ENCODE results near the gene FLT1. TPM values are rescaled to one million over a fixed set of nuclear protein-coding genes. Genes with fewer than 3 reads are reported as not detected.

Gene FLT1
- total and polyA plus RNA-seq, 2 of the 13 experiments (the other 11 are each of a cell fraction or from before 2014, with no cell fraction given): 0.02 TPM; not detected in 1

DNA sequence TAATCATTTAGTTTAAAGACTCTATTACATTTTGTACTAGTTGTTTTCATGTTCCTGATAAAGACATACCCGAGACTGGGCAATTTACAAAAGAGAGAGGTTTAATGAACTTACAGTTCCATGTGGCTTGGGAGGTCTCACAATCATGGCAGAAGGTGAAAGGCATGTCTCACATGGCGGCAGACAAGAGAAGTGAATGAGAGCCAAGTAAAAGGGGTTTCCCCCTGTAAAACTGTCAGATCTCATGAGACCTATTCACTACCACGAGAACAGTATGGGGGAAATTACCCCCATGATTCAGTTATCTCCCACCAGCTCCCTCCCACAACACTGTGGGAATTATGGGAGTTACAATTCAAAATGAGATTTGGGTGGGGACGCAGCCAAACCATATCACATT lies 227.4 kb downstream of the FLT1 start:
- no peaks in the 10 kb centered on the region for H4K20me1 ChIP-seq (ENCODE audit: insufficient read depth, low read length)
- H3K27ac ChIP-seq (ENCODE audit: extremely low read length, insufficient read depth, low read length): no peak overlapping the region
- no peaks in the 10 kb centered on the region for H3K4me1 ChIP-seq (ENCODE audit: insufficient read depth, low read length)
- no peak overlapping the region for H3K4me3 ChIP-seq (replicated peaks in 1 of 3; ENCODE audit: insufficient read depth in 1 of 3, low read depth in 2 of 3, low read length in 3 of 3)
- DNase-seq (ENCODE audit: low spot score) (no peak), FAIRE-seq (no peak), ATAC-seq (no peak)
- ChIA-PET CTCF (ENCODE audit: low intra/inter-chr PET ratio, low total read pairs) (no interaction called here), POLR2A (no interaction called here)
- H2AFZ ChIP-seq (ENCODE audit: low read length): no peak overlapping the region
- peaks cover 2 to 32% of the 10 kb centered on the region in 2 experiments; a peak in 3 of 5 replicates for H3K36me3 ChIP-seq (replicated peaks in 1 of 2; ENCODE audit: control insufficient read depth in 1 of 2, insufficient read depth in 2 of 2, low read length in 2 of 2)
- TF ChIP-seq GABPA (IDR thresholded peaks at IDR 0.05; ENCODE audit: low read depth, low read length) (no peak), GABPA (CRISPR knock-in tag; IDR thresholded peaks at IDR 0.05; ENCODE audit: low read depth) (no peak), REL (CRISPR knock-in tag; conservative IDR thresholded peaks at IDR 0.05) (no peak), EEA1 (CRISPR knock-in tag; IDR thresholded peaks at IDR 0.05; ENCODE audit: borderline replicate concordance) (no peak), ZNF629 (CRISPR knock-in tag; conservative IDR thresholded peaks at IDR 0.05) (no peak), GABPB1 (CRISPR knock-in tag; IDR thresholded peaks at IDR 0.05) (no peak)
- TF ChIP-seq, protein P1, sequence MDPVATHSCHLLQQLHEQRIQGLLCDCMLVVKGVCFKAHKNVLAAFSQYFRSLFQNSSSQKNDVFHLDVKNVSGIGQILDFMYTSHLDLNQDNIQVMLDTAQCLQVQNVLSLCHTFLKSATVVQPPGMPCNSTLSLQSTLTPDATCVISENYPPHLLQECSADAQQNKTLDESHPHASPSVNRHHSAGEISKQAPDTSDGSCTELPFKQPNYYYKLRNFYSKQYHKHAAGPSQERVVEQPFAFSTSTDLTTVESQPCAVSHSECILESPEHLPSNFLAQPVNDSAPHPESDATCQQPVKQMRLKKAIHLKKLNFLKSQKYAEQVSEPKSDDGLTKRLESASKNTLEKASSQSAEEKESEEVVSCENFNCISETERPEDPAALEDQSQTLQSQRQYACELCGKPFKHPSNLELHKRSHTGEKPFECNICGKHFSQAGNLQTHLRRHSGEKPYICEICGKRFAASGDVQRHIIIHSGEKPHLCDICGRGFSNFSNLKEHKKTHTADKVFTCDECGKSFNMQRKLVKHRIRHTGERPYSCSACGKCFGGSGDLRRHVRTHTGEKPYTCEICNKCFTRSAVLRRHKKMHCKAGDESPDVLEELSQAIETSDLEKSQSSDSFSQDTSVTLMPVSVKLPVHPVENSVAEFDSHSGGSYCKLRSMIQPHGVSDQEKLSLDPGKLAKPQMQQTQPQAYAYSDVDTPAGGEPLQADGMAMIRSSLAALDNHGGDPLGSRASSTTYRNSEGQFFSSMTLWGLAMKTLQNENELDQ (CRISPR knock-in tag; IDR thresholded peaks at IDR 0.05; ENCODE audit: borderline replicate concordance): no peak
- in situ Hi-C loops (cut with HindIII; ENCODE audit: extremely low pct_ligation_motif_present, low pct_unique_long_range_greater_than_20kb): no loop called here
- H3K9me3 ChIP-seq (ENCODE audit: low read length): no peaks in the 10 kb centered on the region
- H3K27me3 ChIP-seq (ENCODE audit: control insufficient read depth in 1 of 2, insufficient read depth in 2 of 2, low read length in 2 of 2): no peaks in the 10 kb centered on the region
- intact Hi-C loops (cut with micrococcal nuclease; ENCODE audit: unreplicated experiment): no loop called here
- no peak overlapping the region for H3K4me2 ChIP-seq (ENCODE audit: low read depth, low read length)
- no peak overlapping the region for H3K9ac ChIP-seq (ENCODE audit: insufficient read depth, low read depth, low read length)
- WGBS (ENCODE audit: low lambda C conversion rate): 97% methylated on average over 4 of the region's 4 CpGs
- no TSS peak for BruUV-seq (replicated peaks)
- no peaks in the 10 kb centered on the region for H3K79me2 ChIP-seq (ENCODE audit: insufficient read depth, low read length)

DNA sequence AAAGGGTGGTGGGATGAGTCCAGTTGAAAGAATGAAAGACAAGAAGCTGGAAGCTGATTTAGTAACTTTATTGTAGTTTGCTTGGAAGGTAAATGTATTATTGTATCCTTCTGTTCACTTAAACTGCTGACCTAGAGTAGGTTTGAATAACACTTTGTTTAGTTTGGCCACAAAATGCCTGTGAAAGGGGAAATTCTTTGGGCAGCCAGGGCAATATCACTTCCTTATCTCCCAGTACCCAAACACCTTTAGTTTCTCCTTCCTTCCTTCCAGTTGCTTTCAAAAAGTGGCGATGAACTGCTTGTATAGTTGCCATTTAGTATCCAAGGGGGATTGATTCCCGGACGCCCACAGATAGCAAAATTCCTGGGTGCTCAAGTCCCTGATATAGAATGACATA lies 236.5 kb downstream of the FLT1 start:
- no peak overlapping the region for H3K9ac ChIP-seq (ENCODE audit: insufficient read depth, low read depth, low read length)
- in situ Hi-C loops (cut with HindIII; ENCODE audit: extremely low pct_ligation_motif_present, low pct_unique_long_range_greater_than_20kb) (no loop called here), intact Hi-C loops (cut with micrococcal nuclease; ENCODE audit: unreplicated experiment) (no loop called here)
- FAIRE-seq: no peak
- ChIA-PET POLR2A (no interaction called here), CTCF (ENCODE audit: low intra/inter-chr PET ratio, low total read pairs) (no interaction called here)
- no peak overlapping the region for H3K4me2 ChIP-seq (ENCODE audit: low read depth, low read length)
- ATAC-seq: no peak
- WGBS (ENCODE audit: low lambda C conversion rate): 98% methylated on average over 3 of the region's 3 CpGs
- H3K27me3 ChIP-seq (ENCODE audit: control insufficient read depth in 1 of 2, insufficient read depth in 2 of 2, low read length in 2 of 2): no peaks in the 10 kb centered on the region
- peaks cover 4 to 22% of the 10 kb centered on the region in 2 experiments; a peak in 4 of 5 replicates for H3K36me3 ChIP-seq (replicated peaks in 1 of 2; ENCODE audit: control insufficient read depth in 1 of 2, insufficient read depth in 2 of 2, low read length in 2 of 2)
- H2AFZ ChIP-seq (ENCODE audit: low read length): no peak overlapping the region
- H3K4me3 ChIP-seq (replicated peaks in 1 of 3; ENCODE audit: insufficient read depth in 1 of 3, low read depth in 2 of 3, low read length in 3 of 3): no peak overlapping the region
- BruUV-seq (replicated peaks): no TSS peak
- DNase-seq (ENCODE audit: low spot score): no peak
- no peaks in the 10 kb centered on the region for H3K9me3 ChIP-seq (ENCODE audit: low read length)
- H3K79me2 ChIP-seq (ENCODE audit: insufficient read depth, low read length): no peaks in the 10 kb centered on the region
- H3K4me1 ChIP-seq (ENCODE audit: insufficient read depth, low read length): no peaks in the 10 kb centered on the region
- H3K27ac ChIP-seq (ENCODE audit: extremely low read length, insufficient read depth, low read length): no peak overlapping the region
- no peaks in the 10 kb centered on the region for H4K20me1 ChIP-seq (ENCODE audit: insufficient read depth, low read length)
- no peak for TF ChIP-seq ZNF562 (CRISPR knock-in tag; IDR thresholded peaks at IDR 0.05; ENCODE audit: borderline replicate concordance)
- TF ChIP-seq PHB2 (IDR thresholded peaks at IDR 0.05; ENCODE audit: partially characterized antibody): no peak
- TF ChIP-seq MIER3 (CRISPR knock-in tag; IDR thresholded peaks at IDR 0.05; ENCODE audit: borderline replicate concordance): no peak
- no peak for TF ChIP-seq HNF4A (CRISPR knock-in tag; IDR thresholded peaks at IDR 0.05)
- no peak for TF ChIP-seq ZSCAN21 (CRISPR knock-in tag; IDR thresholded peaks at IDR 0.05; ENCODE audit: borderline replicate concordance)
- TF ChIP-seq, protein P2, sequence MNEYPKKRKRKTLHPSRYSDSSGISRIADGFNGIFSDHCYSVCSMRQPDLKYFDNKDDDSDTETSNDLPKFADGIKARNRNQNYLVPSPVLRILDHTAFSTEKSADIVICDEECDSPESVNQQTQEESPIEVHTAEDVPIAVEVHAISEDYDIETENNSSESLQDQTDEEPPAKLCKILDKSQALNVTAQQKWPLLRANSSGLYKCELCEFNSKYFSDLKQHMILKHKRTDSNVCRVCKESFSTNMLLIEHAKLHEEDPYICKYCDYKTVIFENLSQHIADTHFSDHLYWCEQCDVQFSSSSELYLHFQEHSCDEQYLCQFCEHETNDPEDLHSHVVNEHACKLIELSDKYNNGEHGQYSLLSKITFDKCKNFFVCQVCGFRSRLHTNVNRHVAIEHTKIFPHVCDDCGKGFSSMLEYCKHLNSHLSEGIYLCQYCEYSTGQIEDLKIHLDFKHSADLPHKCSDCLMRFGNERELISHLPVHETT (CRISPR knock-in tag; conservative IDR thresholded peaks at IDR 0.05): no peak
- no peak for TF ChIP-seq ZFY (CRISPR knock-in tag; IDR thresholded peaks at IDR 0.05)
- no peak for TF ChIP-seq RNF2 (conservative IDR thresholded peaks at IDR 0.05; ENCODE audit: low read depth)
- TF ChIP-seq SMARCC2 (IDR thresholded peaks at IDR 0.05): no peak
- no peak for TF ChIP-seq REL (CRISPR knock-in tag; conservative IDR thresholded peaks at IDR 0.05)
- no peak for TF ChIP-seq POLR2AphosphoS2 (IDR thresholded peaks at IDR 0.05; ENCODE audit: low read depth, low read length)
- TF ChIP-seq NFATC3 (CRISPR knock-in tag; IDR thresholded peaks at IDR 0.05): no peak
